ENCODE measurements around the gene SYT8. TPM values are rescaled to one million over a fixed set of nuclear protein-coding genes. Genes with fewer than 3 reads are reported as not detected.

SYT8 gene
- total RNA-seq, 1 donor from 2014 or later, result not detected

DNA sequence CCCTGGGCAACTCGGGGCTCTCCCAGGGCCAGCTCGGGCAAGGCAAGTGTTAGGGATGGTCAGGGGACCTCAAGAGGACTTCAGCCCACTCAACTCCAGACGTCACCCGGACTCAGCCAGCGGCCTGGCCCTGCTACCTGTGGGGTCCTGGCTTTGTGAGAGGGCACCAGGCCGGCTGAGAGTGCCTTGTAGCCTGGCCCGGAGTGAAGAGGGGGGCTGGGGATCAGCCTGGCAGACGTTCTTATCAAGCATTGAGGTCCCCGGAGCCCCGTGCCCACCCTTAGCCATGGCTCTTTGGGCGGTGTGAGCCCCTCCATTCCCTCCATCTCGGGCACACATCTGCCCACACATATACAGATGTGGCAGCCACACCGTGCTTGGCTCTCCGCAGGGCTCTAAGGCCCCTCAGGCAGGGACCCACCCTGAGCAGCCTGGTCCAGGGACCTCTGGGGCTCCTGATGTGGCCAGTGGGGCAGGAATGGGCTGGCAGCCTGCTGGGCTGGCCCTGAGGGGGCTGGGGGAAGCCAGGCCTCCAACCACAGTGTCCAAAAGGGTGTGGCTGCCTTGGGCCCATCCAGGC is 33.4 kb downstream of the SYT8 start:
- POLR2A ChIA-PET, result interaction anchor here (1.2 kb wide), 3 partner anchors 11 to 18 kb away, joined by 3 to 6 read pairs (median 3); no protein-coding TSS in a partner anchor
- H3K27me3 Mint-ChIP-seq, result no peaks in the 10 kb centered on the region
- peaks cover 42% of the 10 kb centered on the region for H3K36me3 Mint-ChIP-seq (ENCODE audit: low read depth)
- H3K9me3 Mint-ChIP-seq, result no peaks in the 10 kb centered on the region
- TF ChIP-seq, protein P1, sequence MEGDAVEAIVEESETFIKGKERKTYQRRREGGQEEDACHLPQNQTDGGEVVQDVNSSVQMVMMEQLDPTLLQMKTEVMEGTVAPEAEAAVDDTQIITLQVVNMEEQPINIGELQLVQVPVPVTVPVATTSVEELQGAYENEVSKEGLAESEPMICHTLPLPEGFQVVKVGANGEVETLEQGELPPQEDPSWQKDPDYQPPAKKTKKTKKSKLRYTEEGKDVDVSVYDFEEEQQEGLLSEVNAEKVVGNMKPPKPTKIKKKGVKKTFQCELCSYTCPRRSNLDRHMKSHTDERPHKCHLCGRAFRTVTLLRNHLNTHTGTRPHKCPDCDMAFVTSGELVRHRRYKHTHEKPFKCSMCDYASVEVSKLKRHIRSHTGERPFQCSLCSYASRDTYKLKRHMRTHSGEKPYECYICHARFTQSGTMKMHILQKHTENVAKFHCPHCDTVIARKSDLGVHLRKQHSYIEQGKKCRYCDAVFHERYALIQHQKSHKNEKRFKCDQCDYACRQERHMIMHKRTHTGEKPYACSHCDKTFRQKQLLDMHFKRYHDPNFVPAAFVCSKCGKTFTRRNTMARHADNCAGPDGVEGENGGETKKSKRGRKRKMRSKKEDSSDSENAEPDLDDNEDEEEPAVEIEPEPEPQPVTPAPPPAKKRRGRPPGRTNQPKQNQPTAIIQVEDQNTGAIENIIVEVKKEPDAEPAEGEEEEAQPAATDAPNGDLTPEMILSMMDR (IDR thresholded peaks at IDR 0.05), result no peak
- ATAC-seq (ENCODE audit: low read depth), result no peak
- no peak overlapping the region for H3K4me3 Mint-ChIP-seq
- H3K27ac Mint-ChIP-seq, result no peak overlapping the region
- CTCF ChIA-PET, result interaction anchor here (2.2 kb wide), 1 partner anchor 14 kb away, joined by 8 read pairs; no protein-coding TSS in a partner anchor
- intact Hi-C loops (cut with micrococcal nuclease), result no loop called here
- H3K4me1 Mint-ChIP-seq, result peaks cover 72% of the 10 kb centered on the region
- DNase-seq, result no peak

DNA sequence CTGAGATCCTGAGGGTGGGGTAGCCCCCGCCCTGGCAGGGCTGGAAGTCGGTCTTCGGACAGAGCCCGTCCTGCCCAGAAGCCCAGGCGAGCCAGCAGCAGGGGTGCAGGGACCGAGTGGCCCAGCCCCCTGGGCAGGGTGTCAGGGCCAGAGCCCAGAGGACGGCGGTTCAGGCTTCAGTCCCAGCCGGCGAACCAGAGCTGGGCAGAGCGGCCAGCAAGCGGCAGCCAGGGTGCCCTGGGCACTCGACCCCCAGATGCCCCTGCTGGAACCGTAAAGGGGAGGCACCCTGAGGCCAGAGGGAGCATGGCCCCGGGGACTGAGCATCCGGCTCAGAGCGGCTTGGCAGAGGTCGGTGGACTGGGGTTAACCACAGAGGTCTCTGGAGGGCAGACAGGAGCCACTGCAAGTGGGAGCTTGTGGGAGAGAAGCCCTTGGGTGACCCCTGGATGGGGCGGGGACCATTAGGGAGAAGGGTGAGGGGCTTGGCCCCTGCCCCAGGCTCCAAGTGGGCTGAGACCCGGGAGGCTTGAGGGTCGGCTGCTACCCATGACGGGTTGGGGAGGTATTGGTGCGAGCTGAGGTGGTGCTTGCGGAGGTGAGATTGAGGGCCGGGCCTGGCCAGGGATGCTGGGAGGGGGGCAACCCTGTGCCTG is 34.0 kb downstream of the SYT8 start:
- peaks cover 75% of the 10 kb centered on the region for H3K4me1 Mint-ChIP-seq
- no peak for DNase-seq

DNA sequence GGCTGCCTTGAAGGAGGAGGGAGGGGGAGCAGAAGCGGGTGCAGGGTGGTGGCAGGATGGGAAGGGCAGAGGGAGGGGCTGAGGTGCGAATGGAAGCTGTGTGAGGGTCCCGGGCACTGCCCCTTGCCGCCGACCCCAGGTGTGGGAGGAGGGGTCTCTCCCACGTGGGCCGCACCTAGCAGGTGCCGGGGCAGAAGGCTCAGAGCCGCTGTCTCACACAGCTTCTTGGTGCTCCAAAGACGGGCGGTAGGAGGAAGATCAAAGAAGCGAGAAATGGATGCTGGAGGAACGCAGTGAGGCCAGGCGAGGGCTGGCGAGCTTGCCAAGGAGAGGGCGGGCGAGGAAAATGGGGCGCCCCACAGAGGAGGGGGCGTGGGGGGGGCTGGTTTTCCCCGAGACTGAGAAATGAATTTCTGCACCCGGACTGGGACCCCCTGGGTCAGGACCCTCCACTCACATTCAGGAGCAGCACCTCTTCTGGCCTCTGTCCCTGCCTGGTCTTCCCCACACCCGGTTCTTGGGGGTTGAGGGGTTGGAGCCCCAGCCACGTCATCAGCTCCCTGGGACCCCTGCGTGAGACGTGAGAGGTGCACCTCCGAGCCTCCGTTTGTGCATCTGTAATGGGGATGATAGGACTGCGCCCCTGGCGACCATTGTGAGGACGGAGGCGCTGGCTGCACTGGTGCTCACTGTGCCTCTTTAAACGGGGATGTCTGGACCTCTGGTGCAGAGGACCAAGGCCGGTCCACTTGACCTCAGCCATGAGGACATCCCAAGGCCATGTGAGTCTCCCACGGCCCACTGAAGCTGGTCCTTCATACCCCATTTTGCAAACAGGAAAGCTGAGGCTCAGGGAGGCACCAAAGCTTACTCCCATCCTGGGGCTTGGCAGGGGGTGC is 34.9 kb downstream of the SYT8 start:
- TF ChIP-seq, protein P1 (IDR thresholded peaks at IDR 0.05), result no peak
- Mint-ChIP-seq H3K36me3 (ENCODE audit: low read depth) (peaks cover 35% of the 10 kb centered on the region), H3K27me3 (no peaks in the 10 kb centered on the region), H3K4me3 (peak overlapping the region; percentile 24), H3K27ac (no peak overlapping the region), H3K9me3 (no peaks in the 10 kb centered on the region), H3K4me1 (peaks cover 69% of the 10 kb centered on the region)
- CTCF ChIA-PET, result interaction anchor here (2.2 kb wide), 1 partner anchor 12 kb away, joined by 8 read pairs; no protein-coding TSS in a partner anchor
- no peak for DNase-seq
- POLR2A ChIA-PET, result interaction anchor here (0.8 to 1.2 kb wide), 5 partner anchors 13 to 92 kb away, joined by 3 to 6 read pairs (median 3); no protein-coding TSS in a partner anchor
- intact Hi-C loops (cut with micrococcal nuclease), result no loop called here
- no peak for ATAC-seq (ENCODE audit: low read depth)

More for the DNA sequence above, 34.0 kb downstream of the SYT8 start:
- TF ChIP-seq, protein P1 (IDR thresholded peaks at IDR 0.05), result no peak
- ChIA-PET CTCF (interaction anchor here (2.2 kb wide), 1 partner anchor 13 kb away, joined by 8 read pairs; no protein-coding TSS in a partner anchor), POLR2A (interaction anchor here (0.8 to 1.2 kb wide), 5 partner anchors 12 to 93 kb away, joined by 3 to 6 read pairs (median 3); no protein-coding TSS in a partner anchor)
- Mint-ChIP-seq H3K27me3 (no peaks in the 10 kb centered on the region), H3K9me3 (no peaks in the 10 kb centered on the region), H3K4me3 (peak overlapping the region; percentile 15), H3K27ac (peak overlapping the region; percentile 61), H3K36me3 (ENCODE audit: low read depth) (peaks cover 39% of the 10 kb centered on the region)
- intact Hi-C loops (cut with micrococcal nuclease), result no loop called here
- peak; percentile 69 for ATAC-seq (ENCODE audit: low read depth)

DNA sequence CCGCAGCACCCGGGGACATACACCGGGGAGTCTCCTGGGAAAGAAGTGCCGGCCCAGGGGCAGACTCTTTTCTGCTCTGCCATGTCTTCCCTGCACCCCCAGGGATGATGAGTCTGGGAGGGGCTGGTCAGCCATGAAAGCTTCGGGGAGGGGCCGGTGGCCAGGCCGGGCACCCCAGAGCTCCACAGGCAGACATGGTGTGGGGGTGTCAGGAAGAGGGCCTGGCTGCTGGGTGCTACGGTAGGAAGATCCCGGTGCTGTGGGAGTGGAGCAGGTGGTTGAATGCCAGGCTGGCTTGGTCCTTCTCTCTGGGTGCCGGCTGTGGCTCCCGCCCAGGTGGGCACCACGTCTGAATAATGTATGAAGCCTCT is 35.5 kb downstream of the SYT8 start:
- Mint-ChIP-seq H3K4me3 (no peak overlapping the region), H3K27me3 (no peaks in the 10 kb centered on the region), H3K27ac (no peak overlapping the region), H3K9me3 (no peaks in the 10 kb centered on the region), H3K36me3 (ENCODE audit: low read depth) (peaks cover 35% of the 10 kb centered on the region), H3K4me1 (peaks cover 68% of the 10 kb centered on the region)
- ATAC-seq (ENCODE audit: low read depth) (no peak), DNase-seq (no peak)
- intact Hi-C loops (cut with micrococcal nuclease), result no loop called here
- POLR2A ChIA-PET, result no interaction called here
- CTCF ChIA-PET, result interaction anchor here (2.2 kb wide), 1 partner anchor 12 kb away, joined by 8 read pairs; no protein-coding TSS in a partner anchor
- TF ChIP-seq, protein P1 (IDR thresholded peaks at IDR 0.05), result no peak
